ENCODE results near the gene RAX2.

RAX2 gene

DNA sequence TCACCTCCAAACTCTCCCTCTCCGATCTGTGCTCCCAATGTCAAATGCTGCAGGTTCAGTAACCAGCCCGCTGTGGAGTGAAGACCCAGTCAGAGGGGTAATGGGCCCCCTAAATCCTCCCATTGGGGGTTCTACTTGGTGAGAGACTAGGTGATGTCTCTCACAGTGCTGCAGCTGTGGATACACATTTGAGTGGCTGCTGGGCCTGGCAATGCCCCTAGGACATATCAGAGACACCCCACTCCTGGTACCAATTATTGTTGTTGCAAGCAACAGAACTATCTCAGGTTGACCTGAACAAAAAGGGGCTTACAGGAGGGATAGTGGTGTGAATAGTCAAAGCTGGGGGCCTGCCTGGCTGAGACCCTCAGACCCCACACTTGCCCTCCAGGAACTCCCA, 9.6 kb upstream of the RAX2 start:
- no peak for DNase-seq (ENCODE audit: low spot score)
- TF ChIP-seq, protein P1, sequence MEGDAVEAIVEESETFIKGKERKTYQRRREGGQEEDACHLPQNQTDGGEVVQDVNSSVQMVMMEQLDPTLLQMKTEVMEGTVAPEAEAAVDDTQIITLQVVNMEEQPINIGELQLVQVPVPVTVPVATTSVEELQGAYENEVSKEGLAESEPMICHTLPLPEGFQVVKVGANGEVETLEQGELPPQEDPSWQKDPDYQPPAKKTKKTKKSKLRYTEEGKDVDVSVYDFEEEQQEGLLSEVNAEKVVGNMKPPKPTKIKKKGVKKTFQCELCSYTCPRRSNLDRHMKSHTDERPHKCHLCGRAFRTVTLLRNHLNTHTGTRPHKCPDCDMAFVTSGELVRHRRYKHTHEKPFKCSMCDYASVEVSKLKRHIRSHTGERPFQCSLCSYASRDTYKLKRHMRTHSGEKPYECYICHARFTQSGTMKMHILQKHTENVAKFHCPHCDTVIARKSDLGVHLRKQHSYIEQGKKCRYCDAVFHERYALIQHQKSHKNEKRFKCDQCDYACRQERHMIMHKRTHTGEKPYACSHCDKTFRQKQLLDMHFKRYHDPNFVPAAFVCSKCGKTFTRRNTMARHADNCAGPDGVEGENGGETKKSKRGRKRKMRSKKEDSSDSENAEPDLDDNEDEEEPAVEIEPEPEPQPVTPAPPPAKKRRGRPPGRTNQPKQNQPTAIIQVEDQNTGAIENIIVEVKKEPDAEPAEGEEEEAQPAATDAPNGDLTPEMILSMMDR (IDR thresholded peaks at IDR 0.05; ENCODE audit: extremely low read depth, missing control alignments), result no peak

DNA sequence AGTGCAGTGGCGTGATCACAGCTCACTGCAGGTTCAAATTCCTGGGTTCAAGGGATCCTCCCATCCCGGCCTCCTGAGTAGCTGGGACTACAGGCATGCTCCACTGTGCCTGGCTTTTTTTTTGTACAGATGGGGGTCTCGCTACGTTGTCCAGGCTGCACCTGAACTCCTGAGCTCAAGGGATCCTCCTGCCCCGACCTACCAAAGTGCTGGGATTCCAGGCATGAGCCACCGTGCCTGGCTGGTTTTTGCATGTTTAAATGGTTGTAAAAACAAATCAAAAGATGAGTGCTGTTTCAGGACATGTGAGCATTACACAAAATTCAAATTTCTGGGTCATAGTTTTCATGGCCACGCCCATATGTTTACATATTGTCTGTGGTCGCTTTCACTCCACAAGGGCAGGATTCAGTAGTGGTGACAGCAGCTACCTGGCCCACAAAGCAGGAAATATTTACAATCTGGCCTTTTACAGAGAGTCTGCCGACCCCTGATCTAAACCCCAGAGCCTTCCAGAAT, 8.8 kb upstream of the RAX2 start:
- DNase-seq (ENCODE audit: low spot score), result no peak
- TF ChIP-seq, protein P1 (IDR thresholded peaks at IDR 0.05; ENCODE audit: extremely low read depth, missing control alignments), result no peak

DNA sequence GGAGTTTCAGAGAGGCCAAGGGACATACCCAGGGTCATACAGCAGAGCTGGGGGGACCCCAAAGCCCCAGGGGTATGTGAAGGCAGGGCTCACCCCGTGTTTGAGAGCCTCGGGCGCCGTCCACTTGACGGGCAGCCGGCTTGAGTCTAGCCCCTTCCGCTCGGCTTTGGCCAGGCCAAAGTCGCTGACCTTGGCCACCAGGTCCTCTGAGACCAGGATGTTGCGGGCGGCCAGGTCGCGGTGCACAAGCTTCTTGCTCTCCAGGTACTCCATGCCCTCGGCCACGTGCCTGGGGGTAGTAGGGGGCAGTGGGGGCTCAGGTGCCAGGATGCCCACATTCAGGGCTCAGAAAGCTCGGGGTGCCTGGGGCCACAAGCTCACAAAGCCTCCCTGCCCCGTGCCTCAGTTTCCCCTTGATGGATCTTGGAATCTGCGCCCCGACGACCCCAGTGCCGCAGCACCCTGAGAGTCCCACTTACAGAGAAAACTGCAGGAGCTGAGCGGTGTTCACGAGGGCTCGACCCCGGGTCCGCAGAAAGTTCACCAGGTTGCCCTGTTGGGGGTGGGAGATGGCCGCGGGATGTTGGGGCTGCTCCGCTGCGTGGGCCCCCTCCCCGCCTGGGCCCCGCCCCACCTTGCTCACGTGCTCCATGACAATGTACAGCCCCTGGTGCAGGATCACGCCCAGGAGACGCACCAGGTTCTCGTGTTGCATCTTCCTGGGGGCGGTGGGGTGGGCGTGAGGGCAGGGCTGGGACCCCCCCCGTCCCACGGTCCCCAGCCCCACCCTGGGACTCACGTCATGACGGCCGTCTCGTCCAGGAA, 7.1 kb upstream of the RAX2 start:
- no peak for DNase-seq (ENCODE audit: low spot score)
- TF ChIP-seq, protein P1 (IDR thresholded peaks at IDR 0.05; ENCODE audit: extremely low read depth, missing control alignments), result no peak

- TF ChIP-seq, protein P1 (IDR thresholded peaks at IDR 0.05; ENCODE audit: extremely low read depth, missing control alignments), result no peak
Observed at GRCh38 chr19:3778104-3778867, 6.3 kb upstream of the RAX2 start.

DNA sequence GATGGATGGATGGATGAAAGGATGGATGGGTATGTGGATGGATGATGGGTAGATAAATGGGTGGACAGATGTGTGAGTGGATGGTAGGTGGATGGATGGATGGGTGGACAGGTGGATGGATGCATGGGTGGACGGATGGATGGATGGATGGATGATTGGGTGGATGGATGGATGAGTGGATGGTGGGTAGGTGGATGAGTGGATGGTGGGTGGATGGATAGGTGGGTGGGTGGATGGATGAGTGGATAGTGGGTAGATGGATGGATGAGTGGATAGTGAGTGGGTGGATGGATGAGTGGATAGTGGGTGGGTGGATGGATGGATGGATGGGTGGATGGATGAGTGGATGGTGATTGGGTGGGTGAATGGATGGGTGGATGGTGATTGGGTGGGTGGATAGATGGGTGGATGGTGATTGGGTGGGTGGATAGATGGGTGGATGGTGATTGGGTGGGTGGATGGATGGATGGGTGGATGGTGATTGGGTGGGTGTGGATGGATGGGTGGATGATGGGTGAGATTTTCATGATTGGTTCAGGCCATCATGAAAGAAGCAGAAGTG, 4.5 kb upstream of the RAX2 start:
- no peak for DNase-seq (ENCODE audit: low spot score)
- TF ChIP-seq, protein P1 (IDR thresholded peaks at IDR 0.05; ENCODE audit: extremely low read depth, missing control alignments), result no peak

More at GRCh38 chr19:3778104-3778867, 6.3 kb upstream of the RAX2 start:
- no peak for DNase-seq (ENCODE audit: low spot score)

DNA sequence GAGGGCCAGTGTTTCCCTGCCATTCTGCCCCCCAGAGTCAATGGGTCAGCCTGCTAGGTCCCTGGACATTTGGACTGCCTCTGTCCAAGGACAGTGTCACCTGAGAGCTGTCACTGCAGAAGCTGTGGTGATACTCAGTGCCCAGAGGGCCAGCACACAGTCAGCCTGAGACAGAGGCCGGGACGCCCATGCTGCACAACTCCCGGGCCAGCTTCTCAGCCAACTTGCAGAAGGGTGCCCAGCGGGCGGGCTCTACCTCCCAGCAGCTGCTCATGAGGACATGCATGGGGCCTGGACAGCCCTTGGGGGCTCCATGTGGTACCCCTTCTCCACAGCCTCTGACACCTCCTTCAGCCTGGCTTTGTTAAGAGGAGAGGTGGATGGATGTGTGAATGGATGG, 3.8 kb upstream of the RAX2 start:
- TF ChIP-seq, protein P1 (IDR thresholded peaks at IDR 0.05; ENCODE audit: extremely low read depth, missing control alignments), result no peak
- DNase-seq (ENCODE audit: low spot score), result no peak

DNA sequence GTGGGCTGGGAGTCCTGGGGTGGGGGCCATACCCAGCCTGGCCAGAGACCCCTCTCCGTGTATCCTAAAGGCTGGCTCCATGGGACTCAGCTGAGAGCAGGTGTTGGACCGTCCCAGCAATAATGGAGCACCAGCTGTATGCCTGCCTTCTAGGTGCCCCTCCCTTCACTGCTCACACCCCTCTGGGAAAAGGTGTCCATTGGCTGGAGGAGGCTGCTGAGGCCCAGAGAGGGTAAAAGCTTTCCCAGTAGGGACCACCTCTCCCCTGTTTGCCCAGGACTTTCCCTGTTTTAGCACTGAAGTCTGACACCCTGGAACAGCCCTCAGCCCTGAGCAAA, 3.3 kb upstream of the RAX2 start:
- TF ChIP-seq, protein P1 (IDR thresholded peaks at IDR 0.05; ENCODE audit: extremely low read depth, missing control alignments), result no peak
- DNase-seq (ENCODE audit: low spot score), result no peak

Data from GM20000 (cell line).